ENCODE data around the gene ATP1B3.
A peak's percentile ranks its signal among the peaks of the same experiment; 100 is the strongest.

Gene ATP1B3

DNA sequence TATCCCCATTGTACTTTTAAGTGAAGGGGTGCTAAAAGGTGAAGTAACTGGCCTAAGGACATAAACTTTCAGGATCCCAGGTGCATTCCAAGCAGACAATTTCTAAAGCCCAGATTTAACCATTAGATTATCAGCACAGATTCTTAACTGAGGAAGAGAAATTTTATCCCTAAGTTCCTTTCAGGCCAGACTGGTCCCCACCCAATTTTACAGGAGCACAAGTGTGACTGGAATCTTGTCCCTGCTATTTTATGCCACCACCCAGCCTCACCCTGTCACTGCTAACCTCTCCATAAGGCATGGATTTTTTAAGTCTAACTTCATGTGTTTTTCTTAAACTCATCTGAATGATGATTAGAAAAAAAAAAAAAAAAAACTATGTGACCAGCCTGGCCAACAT lies 37.1 kb upstream of the ATP1B3 start:
- Mint-ChIP-seq H3K36me3 (ENCODE audit: low read depth) (no peaks in the 10 kb centered on the region), H3K27me3 (ENCODE audit: low read depth) (peaks cover 4% of the 10 kb centered on the region), H3K9me3 (no peaks in the 10 kb centered on the region), H3K4me3 (no peak overlapping the region), H3K4me1 (no peaks in the 10 kb centered on the region), H3K27ac (no peak overlapping the region)
- TF ChIP-seq, protein P1, sequence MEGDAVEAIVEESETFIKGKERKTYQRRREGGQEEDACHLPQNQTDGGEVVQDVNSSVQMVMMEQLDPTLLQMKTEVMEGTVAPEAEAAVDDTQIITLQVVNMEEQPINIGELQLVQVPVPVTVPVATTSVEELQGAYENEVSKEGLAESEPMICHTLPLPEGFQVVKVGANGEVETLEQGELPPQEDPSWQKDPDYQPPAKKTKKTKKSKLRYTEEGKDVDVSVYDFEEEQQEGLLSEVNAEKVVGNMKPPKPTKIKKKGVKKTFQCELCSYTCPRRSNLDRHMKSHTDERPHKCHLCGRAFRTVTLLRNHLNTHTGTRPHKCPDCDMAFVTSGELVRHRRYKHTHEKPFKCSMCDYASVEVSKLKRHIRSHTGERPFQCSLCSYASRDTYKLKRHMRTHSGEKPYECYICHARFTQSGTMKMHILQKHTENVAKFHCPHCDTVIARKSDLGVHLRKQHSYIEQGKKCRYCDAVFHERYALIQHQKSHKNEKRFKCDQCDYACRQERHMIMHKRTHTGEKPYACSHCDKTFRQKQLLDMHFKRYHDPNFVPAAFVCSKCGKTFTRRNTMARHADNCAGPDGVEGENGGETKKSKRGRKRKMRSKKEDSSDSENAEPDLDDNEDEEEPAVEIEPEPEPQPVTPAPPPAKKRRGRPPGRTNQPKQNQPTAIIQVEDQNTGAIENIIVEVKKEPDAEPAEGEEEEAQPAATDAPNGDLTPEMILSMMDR (IDR thresholded peaks at IDR 0.05; ENCODE audit: unreplicated experiment in 3 of 3), result no peak

DNA sequence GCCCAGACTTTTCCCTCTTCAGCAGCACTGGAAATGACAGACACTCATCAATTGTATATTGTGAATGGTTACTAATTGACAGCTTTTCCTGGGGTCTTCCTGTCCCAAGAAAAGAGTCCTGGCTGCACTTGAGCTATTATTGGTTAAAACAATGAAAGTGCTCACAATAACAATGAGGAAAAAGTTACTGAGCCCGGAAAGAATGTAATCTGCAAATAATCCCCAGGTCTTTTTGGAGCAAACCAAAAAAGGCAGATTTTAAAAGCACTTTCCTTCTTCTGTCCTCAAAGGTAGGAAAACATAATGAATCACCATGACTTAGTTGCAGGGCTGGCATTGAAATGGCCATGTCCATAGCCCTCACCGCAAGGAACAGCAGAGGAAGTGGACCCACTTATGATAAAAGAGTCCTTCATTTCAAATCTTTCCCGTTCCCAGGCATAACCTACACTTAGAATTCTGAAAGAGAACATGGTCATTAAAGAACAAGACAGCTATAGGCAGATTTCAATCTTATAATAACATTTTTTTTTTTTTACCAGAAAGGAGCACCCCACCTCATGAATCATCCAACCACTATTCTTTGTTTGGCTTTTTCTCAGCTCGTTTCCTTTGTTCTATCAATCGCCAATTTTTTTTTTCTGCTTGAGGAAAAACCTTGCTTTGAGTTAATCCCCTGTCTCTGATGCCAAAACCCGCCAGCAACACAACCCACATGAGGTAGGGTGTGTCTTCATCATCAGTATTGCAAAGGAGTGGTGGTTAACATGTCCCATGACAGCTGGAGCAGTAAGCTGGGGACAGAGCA lies 35.5 kb upstream of the ATP1B3 start:
- H3K36me3 Mint-ChIP-seq (ENCODE audit: low read depth), result no peaks in the 10 kb centered on the region
- peaks cover 4% of the 10 kb centered on the region for H3K27me3 Mint-ChIP-seq (ENCODE audit: low read depth)
- TF ChIP-seq, protein P1 (IDR thresholded peaks at IDR 0.05; ENCODE audit: unreplicated experiment in 3 of 3), result no peak
- no peak overlapping the region for H3K4me3 Mint-ChIP-seq
- no peaks in the 10 kb centered on the region for H3K4me1 Mint-ChIP-seq
- no peak overlapping the region for H3K27ac Mint-ChIP-seq
- no peaks in the 10 kb centered on the region for H3K9me3 Mint-ChIP-seq

DNA sequence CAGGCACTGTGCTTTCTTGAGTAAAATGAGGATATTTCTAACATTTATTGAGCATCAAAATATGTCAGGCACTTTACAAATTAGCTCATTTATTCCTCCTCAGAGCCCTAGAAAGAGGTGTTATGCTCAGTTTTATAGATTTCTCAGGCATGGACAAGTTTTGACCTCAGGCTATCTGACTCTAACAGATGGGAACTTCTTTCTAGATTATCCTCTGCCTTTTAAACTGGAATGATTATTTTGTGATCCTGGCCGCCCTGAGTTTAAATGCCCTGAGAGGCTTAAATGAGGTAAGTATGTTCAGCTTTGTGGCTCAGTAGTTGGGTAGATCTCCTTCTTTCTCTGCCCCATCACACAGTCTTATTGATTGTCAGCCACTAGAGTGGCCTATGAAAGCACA lies 32.3 kb upstream of the ATP1B3 start:
- TF ChIP-seq, protein P1 (IDR thresholded peaks at IDR 0.05; ENCODE audit: unreplicated experiment in 3 of 3), result no peak
- no peak overlapping the region for H3K27ac Mint-ChIP-seq
- H3K4me1 Mint-ChIP-seq, result no peaks in the 10 kb centered on the region

DNA sequence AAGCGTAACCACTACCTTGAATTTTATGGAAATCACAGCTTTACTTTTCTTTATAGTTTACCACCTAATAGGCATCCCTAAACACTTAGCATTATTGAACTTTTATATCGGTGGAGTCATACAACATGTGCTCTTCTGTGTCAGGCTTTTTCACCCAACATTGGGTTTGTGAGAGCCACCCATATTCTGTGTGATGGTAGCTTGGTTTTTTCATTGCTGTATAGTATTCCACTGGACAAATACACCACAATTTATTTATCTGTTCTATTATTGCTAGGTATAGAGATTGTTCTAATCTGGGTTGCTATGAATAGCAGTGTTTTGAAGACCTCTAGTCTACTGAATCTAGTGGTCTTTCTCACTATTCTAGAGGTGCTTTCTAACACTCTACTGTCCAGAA lies 31.6 kb upstream of the ATP1B3 start:
- H3K4me1 Mint-ChIP-seq, result no peaks in the 10 kb centered on the region
- H3K27me3 Mint-ChIP-seq (ENCODE audit: low read depth), result peaks cover 4% of the 10 kb centered on the region
- H3K9me3 Mint-ChIP-seq, result no peaks in the 10 kb centered on the region
- H3K4me3 Mint-ChIP-seq, result no peak overlapping the region
- TF ChIP-seq, protein P1 (IDR thresholded peaks at IDR 0.05; ENCODE audit: unreplicated experiment in 3 of 3), result no peak
- H3K27ac Mint-ChIP-seq, result no peak overlapping the region
- H3K36me3 Mint-ChIP-seq (ENCODE audit: low read depth), result no peaks in the 10 kb centered on the region

More for the DNA sequence above, 32.3 kb upstream of the ATP1B3 start:
- H3K9me3 Mint-ChIP-seq, result no peaks in the 10 kb centered on the region
- H3K27me3 Mint-ChIP-seq (ENCODE audit: low read depth), result peaks cover 4% of the 10 kb centered on the region
- no peak overlapping the region for H3K4me3 Mint-ChIP-seq
- H3K36me3 Mint-ChIP-seq (ENCODE audit: low read depth), result no peaks in the 10 kb centered on the region

DNA sequence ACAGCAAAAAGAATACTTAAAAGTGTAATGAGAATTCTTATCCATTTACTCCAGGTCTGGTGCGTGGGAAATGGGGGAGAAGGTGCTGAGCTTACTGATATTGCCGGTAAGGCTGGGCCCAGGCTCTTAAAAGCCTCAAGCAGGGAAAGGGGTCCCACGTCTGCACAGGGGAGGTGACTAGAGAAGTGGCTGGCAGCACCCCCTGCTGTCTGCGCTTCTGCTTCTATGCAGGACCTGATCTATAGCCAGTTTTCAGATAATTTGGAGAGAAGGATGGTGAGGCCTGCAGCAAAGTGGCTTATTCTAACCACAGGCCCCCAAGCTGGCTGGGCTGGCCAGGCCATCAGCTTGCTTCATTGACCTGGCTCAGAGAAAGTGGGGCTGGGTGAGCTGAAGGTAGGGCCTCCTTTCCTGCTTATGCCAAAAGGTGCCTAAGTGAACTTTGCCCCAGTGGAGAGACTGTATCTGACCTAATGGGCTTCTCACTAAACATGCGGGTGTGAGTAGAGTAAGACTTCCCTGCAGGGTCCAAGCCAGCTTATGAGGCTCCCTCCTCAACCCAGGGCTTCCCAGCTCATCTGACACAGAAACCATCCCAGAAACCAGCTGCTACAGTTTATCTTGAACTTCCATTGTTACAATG lies 30.9 kb upstream of the ATP1B3 start:
- no peak overlapping the region for H3K27ac Mint-ChIP-seq
- H3K4me1 Mint-ChIP-seq, result no peaks in the 10 kb centered on the region
- no peaks in the 10 kb centered on the region for H3K36me3 Mint-ChIP-seq (ENCODE audit: low read depth)
- H3K9me3 Mint-ChIP-seq, result no peaks in the 10 kb centered on the region
- peaks cover 4% of the 10 kb centered on the region for H3K27me3 Mint-ChIP-seq (ENCODE audit: low read depth)
- TF ChIP-seq, protein P1 (IDR thresholded peaks at IDR 0.05; ENCODE audit: unreplicated experiment in 3 of 3), result peak in 1 of 3 experiments; percentile 7
- H3K4me3 Mint-ChIP-seq, result no peak overlapping the region
